HG03280 (cell line): ENCODE measurements around the gene SLAMF7.
A peak's percentile ranks its signal among the peaks of the same experiment; 100 is the strongest.

Experiments
- ATAC-seq: cut with Tn5 transposase; IDR thresholded peaks from one replicate; pipeline ENCODE4 v1.9.1; 2021; ENCODE audit warnings: mild to moderate bottlenecking, moderate library complexity; ENCODE audit not compliant: unreplicated experiment

The SLAMF7 gene

DNA sequence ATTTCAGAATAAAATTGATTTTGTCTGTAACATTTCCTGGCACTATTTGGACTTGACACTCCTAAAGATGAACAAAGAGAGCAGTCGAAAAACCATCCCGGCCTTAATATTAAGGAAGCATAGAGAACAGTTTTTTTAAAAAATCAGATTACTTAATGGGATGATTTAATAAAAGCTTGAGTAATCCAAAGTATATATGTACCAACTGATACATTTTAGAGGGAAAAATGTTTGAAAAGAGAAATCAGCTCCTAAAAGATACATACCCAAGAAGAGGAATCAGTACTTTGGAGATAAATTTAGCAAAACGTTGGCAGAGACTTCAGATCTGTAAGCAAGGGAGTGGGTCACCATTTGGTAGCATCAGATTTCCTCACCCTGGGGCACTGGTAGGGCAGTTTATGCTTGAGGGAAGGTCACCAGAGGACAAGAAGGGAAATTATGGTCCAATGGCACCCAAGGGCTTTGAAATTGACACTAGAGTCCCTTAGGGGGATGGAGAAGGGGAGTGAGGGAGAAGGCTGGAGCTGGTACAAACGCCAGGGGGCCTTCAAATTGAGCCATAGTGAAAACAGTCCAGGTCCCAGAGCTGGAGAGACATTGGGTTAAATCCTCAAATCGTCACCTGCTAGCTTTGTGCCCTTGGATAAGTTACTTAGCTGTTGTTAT lies 5.9 kb downstream of the SLAMF7 start:
- no peak for ATAC-seq

DNA sequence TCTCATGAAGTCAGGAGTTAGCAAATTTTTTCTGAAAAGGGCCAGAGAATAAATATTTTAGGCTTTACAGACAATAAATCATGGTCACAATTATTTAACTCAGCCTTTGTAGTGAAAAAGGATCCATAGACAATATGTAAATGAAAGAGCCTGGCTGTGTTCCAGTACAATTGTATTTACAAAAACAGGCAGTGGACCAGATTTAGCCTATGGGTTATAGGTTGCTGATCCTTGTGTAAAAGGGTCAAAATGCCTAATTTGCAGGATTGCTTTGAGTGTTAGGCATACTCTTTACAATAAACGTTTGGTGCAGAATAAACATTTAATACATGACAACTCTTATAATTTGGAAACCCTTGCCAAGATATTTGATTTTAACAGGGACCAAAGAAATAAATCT lies 6.5 kb downstream of the SLAMF7 start:
- no peak for ATAC-seq

DNA sequence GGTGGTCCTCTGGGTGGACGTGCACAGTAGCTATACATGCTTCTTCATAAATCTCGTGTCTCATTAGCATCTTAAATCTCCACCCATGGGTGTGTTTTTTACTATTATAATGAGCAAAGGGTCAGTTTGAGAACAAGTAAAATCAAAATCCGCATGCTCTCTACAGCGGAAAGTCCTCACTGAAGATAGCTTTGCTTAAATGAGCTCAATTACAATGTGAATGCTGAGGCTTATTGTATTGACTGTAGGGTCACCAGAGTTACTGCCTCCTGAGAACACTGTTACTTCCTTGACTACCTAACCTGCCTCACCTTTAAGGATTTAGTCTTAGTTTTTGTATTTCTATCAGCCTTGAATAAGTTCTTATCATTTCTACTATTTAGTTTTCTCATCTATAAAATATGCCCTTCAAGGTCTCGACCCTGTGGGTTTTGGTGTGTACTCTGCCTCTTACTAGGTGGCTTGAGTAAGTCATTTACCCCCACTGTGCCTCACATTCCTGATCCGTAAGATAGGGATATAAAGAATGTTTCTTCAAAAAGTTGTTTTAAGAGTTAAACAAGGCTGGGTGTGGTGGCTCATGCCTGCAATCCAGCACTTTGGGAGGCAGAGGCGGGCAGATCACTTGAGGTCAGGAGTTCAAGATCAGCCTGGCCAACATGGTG lies 7.9 kb downstream of the SLAMF7 start:
- no peak for ATAC-seq

DNA sequence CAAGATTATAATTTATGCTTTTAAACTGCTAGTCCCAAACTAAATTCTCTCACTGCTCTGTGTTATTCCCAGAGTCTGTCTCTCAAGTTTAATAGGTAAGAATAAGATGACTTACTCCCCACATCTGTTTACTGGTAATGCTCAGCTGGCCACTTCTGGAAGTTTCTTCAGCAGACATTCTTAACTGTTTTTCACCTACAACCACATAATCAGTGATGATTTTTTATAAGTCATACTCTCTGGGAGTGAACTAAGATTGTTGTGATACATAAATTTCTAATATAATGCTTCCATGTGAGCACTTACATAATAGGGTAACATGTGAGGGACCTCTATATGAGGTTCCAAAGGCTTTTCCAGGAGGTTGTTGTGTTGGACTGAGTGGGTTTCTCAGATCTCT lies 8.7 kb downstream of the SLAMF7 start:
- ATAC-seq: no peak

DNA sequence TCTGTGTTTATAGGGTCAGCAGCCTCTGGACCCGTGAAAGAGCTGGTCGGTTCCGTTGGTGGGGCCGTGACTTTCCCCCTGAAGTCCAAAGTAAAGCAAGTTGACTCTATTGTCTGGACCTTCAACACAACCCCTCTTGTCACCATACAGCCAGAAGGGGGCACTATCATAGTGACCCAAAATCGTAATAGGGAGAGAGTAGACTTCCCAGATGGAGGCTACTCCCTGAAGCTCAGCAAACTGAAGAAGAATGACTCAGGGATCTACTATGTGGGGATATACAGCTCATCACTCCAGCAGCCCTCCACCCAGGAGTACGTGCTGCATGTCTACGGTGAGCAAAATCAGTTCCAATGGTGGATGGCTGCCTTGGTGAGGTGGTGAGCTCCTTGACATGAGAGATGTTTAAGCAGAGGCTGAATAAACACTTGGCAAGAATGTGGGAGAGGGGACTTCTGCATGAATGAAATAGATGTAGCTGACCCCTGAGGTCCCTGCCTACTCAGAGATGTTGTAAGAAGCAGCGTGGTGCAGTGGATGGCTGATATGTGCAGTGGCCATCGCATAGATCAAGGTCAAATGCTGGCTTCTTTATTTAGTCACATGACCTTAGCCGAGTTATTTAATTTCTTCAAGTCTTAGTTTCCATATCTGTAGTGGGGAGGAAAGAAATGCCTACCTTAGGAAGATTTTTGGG lies 9.3 kb downstream of the SLAMF7 start:
- no peak for ATAC-seq

DNA sequence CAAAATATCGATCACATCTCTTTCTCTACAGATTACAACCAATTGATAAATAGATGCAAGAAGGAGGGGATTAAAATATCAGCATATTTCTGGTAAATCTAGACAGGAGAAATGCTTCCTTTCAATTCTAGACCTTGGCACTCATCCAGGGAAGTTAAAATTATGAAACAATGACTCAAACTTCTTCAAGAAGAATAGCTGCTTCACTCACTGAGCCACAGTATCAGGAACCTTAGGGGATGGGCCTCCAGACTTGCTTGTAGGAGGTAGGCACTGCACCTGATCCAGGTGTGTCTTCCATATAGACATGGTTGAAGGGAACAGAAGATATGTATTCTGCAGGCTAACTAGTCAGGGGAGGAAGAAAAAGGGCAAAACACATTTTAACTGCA lies 9.8 kb downstream of the SLAMF7 start:
- ATAC-seq: no peak

DNA sequence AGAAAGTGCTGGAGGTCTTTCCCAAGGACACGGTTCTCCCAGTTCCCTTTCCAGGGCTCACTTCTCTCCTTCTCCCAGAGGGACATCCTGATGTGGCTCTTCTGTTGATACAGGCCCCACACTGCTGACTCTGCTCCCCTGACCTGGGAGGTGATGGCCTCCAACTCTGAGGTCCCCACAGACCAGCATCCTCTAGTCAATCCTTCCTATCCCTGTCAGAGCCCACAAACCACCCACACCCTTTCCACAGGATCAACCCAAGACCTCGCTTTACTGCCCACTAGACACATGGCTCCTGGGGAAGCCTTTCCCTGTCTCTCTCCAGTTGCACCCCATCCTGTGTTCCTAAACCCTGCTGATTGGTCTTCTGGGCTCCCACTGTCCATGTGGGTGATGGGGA lies 11.6 kb downstream of the SLAMF7 start:
- no peak for ATAC-seq

DNA sequence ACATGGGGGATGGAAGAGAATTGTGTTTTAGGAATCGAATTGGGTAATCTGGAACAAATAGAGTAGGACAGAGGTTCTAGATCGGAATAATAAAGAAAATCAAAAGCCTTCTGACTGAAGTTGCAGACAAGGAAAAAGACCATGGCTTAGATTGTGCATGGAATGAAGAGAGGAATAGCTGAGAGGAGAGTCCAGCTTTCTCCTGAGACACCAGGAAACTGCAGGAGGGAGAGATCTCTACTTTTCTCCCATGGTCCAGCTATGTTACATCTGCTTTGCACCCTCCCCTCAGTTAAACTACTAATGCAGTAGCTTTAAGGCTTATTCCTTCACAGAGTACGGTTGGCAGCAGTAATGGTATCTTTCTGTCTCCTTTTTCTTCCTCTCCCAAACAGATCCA lies 13.4 kb downstream of the SLAMF7 start:
- no peak for ATAC-seq

DNA sequence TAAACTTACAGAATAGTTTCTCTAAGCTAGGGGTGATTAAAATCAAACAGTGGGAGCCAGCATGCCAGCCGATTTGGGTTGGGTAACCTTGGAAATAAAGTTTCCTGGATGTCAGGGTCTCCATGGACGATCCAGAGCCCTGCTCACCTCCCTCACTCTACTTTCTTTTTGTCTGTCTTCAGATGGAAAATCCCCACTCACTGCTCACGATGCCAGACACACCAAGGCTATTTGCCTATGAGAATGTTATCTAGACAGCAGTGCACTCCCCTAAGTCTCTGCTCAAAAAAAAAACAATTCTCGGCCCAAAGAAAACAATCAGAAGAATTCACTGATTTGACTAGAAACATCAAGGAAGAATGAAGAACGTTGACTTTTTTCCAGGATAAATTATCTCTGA lies 13.9 kb downstream of the SLAMF7 start:
- no peak for ATAC-seq

DNA sequence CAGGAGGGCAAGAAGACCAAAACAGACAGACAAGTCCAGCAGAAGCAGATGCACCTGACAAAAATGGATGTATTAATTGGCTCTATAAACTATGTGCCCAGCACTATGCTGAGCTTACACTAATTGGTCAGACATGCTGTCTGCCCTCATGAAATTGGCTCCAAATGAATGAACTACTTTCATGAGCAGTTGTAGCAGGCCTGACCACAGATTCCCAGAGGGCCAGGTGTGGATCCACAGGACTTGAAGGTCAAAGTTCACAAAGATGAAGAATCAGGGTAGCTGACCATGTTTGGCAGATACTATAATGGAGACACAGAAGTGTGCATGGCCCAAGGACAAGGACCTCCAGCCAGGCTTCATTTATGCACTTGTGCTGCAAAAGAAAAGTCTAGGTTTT lies 14.5 kb downstream of the SLAMF7 start:
- ATAC-seq: no peak

DNA sequence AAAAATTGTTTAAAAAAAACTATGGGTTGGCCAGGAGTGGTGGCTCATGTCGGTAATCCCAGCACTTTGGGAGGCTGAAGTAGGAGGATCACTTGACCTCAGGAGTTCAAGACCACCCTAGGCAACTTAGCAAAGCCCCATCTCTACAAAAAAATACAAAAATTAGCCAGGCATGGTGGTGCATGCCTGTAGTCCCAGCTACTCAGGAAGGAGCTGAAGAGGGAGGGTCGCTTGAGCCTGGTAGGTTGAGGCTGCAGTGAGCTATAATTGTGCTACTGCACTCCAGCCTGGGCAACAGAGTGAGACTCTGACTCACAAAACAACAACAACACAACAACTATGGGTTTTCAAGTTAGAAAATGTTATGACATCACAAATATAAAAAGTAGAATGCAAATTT lies 16.4 kb downstream of the SLAMF7 start:
- no peak for ATAC-seq

DNA sequence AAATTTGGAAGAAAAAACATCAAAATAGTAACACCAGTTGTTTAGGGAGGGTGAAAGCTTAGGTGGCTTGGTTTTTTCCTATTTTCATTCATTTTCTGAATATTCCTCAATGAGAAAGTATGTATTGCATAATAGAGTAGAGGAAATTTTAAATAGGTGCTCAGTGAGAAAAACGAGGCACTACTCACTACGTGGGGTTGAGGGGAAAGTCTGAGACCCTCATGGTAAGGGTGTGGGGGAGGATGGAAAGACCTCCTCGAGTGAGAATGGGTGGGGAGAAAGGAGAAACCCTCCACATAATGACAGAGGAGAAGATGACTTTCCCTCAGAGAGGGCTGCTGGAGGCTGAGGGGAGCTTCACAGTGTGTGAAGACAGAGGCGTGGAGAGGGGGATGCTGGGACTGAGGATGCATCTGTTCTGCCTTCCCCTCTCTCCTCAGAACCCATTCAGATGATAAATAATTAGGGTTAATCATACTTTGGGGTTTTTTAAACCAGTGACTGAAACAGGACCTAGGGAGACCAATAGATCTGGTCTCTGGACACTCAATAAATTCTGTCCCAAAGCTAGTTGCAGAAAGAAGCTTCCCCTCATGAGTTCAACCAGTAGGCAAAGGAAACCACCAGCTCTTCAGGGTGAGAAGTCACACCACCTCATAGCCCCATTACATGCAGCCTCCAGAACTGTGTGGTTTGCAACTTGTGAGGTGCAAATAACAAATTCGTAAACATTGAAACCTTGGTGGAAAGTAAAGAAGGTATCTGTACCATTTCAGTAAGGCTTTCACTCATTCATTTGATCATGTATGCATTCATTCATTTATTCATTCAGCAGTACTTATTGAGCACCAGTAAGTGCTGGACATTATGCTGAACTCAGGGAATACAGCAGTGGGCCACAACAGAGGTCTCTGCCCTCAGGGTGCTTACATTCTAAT lies 17.1 kb downstream of the SLAMF7 start:
- ATAC-seq: no peak

DNA sequence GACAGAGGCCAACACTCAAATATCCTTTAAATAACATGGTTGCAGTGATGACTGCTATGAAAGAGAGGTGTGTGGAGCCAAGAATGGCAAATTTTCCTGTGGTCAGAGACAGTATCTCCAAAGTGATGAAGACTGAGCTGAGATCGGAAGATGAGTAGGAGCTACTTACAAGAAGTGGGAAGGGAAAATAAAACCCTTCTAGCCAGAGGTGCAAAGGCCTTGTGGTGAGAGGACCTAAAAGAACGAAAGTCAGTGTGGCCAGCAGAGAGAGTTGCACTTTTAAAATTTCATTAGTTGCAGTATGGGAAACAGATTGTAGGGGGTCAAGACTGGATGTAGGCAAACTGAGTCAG lies 17.8 kb downstream of the SLAMF7 start:
- ATAC-seq: no peak

DNA sequence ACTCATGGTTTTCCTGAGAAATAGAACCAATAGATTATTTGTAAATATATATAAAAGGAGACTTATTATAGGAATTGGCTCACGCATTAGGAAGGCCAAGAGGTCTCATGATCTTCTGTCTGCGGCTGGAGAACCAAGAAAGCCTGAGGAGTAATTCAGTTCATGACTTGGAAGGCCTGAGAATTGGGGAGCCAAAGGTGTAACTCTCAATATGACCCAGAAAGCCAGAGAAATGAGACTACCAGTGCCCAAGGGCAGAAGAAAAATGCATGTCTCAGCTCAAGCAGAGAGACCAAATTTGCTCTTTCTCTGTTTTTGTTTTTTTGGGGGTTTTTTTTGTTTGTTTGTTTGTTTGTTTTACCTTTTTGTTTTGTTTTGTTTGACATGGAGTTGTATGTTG lies 19.5 kb downstream of the SLAMF7 start:
- ATAC-seq: no peak

DNA sequence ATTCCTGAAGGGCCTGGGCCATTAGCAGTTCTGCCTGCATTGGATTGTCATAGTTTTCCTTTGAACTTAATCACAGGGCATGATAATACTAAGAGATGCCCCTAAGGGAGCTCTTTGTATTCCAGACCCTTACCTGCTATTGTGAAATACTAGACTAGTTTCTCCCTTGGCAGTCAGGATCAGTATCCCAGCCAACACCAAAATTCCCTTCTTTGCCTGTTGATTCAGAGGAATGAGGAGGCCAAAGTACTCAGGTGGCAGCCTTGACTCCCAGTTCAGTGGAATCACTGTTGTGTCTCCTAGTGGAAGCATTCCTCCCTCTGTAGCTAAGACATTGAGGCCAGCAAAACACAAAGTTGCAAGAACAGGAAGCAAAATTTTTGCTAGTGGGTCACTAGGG lies 20.7 kb downstream of the SLAMF7 start:
- no peak for ATAC-seq

DNA sequence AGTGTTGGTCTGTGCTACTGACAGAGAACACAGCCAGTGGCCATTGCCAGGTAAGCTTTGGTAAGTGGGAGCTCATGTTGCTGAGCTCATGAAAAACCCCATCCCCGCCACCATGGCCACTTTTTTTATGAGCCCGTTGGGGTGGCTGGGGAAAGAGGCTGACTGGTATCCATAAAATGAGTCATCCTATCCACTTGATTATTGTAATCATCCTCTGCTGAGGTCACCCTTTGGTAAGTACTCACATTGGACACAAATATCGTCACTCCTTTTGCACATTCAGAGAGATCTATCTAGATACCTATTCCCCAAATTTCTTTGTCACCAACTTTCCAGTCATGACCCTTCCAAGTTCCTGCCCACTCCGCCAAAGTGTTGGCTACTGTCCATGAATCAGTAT lies 22.0 kb downstream of the SLAMF7 start:
- ATAC-seq: no peak

DNA sequence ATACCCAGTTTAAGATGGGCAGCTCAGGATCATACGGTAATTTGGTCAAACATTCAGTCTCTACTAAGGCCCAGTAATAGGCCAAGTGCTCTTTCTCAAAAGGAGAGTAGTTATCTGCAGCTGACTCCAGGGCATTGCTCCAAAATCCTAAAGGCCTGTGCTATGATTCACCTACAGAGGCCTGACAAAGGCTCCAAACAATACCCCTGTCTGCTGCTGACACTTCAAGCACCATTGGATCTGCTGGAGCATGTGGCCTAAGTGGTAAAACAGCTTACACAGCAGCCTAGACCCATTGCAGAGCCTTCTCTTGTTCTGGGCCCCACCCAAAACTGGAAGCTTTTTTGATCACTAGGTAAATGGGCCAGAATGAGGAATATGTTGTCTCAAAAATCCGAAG lies 22.8 kb downstream of the SLAMF7 start:
- ATAC-seq: no peak

DNA sequence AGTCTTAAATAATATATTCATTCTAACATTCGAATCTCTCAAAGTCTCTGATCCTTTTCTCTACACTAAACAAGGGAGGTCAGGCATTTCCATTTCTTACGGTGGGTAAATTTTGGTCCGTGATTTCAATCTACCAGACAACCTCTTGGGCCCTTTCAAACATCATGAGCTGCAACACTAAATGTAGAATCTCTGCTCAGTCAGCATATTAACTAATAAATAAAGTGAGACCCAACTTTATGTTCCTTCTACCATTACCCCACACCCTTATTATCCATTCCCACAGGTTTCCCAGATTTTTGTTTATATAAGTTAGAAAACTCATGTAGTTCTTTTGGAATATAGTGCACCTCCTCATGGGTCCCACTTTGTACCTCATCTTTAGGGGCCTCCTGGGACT lies 24.9 kb downstream of the SLAMF7 start:
- ATAC-seq: no peak

DNA sequence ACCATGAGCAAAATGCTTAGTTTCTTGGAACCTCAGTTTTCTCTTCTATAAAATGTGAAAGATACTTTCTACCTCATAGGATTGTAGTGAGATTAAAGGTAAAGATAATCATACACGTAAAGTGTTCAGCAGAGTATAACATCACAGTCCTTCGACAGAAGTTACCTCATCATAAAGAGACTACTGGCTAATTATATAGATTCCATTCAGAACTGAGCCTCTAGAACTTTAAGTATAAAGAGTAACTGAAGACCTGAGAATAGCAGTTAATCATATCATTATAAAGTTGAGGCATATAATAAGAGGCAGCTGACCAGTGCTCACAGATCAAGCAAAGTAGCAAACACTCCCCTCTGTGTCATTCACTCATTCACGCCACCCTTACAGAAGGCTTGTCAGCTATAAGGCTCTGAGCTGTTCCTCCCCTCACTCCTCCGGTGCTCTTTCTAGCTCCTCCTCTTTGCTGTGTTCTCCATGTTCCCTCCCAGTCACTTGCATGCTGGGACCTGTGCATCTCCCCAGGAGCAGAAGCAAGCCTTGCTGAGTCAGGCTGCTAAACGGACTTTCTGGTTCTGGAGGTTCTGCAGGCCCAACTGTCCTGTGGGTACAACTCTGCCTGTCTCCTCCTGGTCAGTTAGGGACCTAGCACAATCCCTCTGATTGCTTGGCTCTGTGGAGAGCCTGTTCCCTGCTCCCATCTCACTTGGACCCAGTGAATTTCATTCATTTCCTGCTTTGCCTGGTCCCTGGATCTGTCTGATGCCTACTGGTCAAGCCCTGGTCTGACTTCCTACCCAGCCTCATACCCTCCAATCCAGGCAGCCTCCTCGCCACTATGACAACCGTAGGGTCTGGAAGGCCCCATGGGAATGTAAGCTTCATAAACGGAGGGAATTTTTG lies 28.6 kb downstream of the SLAMF7 start:
- ATAC-seq: peak; percentile 52

DNA sequence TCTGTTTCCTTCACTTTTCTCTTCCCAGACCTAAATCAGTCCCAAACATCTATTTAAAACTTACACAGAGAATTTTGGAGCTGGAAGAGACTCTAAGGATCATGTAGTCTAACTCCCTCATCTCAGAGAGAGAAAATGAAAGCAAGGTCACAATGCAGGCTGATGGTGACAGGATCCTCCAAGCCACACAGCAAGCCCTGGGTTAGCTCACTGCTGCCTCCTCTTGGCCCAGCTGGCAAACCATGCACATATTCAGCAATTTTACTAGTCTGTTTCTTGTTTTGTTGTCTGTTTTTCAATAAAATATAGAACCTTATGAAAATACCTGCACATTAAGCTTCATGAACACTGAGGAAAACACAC lies 29.2 kb downstream of the SLAMF7 start:
- ATAC-seq: peak; percentile 86
